IMR-90 (cell line): ENCODE measurements around the gene POFUT2. TPM values are rescaled to one million over a fixed set of nuclear protein-coding genes. Genes with fewer than 3 reads are reported as not detected.

Experiments
- ATAC-seq: fragments of 200-7000 bp; cut with Tn5 transposase; 2 replicates; pipeline ENCODE4 v1.9.1; 2020; ENCODE audit warnings: low read depth, mild to moderate bottlenecking, moderate library complexity
- BruUV-seq: library from RNA; stranded (reverse); fragments of 400-500 nt; replicated peaks from 2 replicates; lab custom pipeline; 2021; lab: Mats Ljungman, UMichigan
- CTCF ChIA-PET: fragments of 300-600 bp; formaldehyde crosslinking; extraction: SDS; loops from one replicate; lab custom pipeline; 2021; ENCODE audit warnings: antibody characterized with exemption; lab: Yijun Ruan, JAX
- POLR2A ChIA-PET: fragments of 300-600 bp; sonication (Branson Sonifier 250); formaldehyde crosslinking; loops from one replicate; lab custom pipeline; 2022; ENCODE audit warnings: antibody characterized with exemption; ENCODE audit not compliant: unreplicated experiment; lab: Charles Lee
- DNase-seq: peaks from one replicate; pipeline ENCODE4 v3.0.0; 2013
- H2AFZ ChIP-seq: replicated peaks from 2 replicates; pipeline ENCODE3; 2013; ENCODE audit warnings: low read length, mild to moderate bottlenecking; ENCODE audit not compliant: poor library complexity
- H2AK5ac ChIP-seq: 2 replicates; pipeline ENCODE4 v1.6.1; 2013; ENCODE audit warnings: low read depth, low read length, inconsistent platforms
- H2AK9ac ChIP-seq: replicated peaks from 2 replicates; pipeline ENCODE3; 2013; ENCODE audit warnings: mild to moderate bottlenecking, low read depth, low read length, moderate library complexity; ENCODE audit not compliant: poor library complexity
- H2BK120ac ChIP-seq: 2 replicates; pipeline ENCODE4 v1.6.1; 2013; ENCODE audit warnings: low read depth, low read length, inconsistent platforms
- H2BK15ac ChIP-seq: 3 replicates; pipeline ENCODE4 v1.6.1; 2013; ENCODE audit warnings: low read depth, low read length, inconsistent platforms
- H2BK20ac ChIP-seq: 2 replicates; pipeline ENCODE4 v1.6.1; 2013; ENCODE audit warnings: low read depth, mild to moderate bottlenecking, inconsistent platforms, low read length, moderate library complexity
- H2BK5ac ChIP-seq: 2 replicates; pipeline ENCODE4 v1.6.1; 2013; ENCODE audit warnings: mild to moderate bottlenecking, low read depth, low read length, inconsistent platforms; ENCODE audit not compliant: poor library complexity, severe bottlenecking
- H3K14ac ChIP-seq: replicated peaks from 2 replicates; pipeline ENCODE4 v1.6.1; 2013; ENCODE audit warnings: low read depth, low read length, inconsistent platforms
- H3K18ac ChIP-seq: 2 replicates; pipeline ENCODE4 v1.6.1; 2013; ENCODE audit warnings: low read depth, low read length, control low read depth
- H3K23ac ChIP-seq: 2 replicates; pipeline ENCODE4 v1.6.1; 2013; ENCODE audit warnings: low read depth, low read length, inconsistent platforms
- H3K27ac ChIP-seq: 2 replicates; pipeline ENCODE4 v1.5.1; 2013; ENCODE audit warnings: mild to moderate bottlenecking, control low read depth, low read length; ENCODE audit not compliant: insufficient read depth
- H3K27me3 ChIP-seq: 2 replicates; pipeline ENCODE4 v1.6.1; 2013; ENCODE audit warnings: low read length; ENCODE audit not compliant: control insufficient read depth, insufficient read depth
- H3K36me3 ChIP-seq: 2 replicates; pipeline ENCODE4 v1.6.1; 2013; ENCODE audit warnings: low read length, mixed read lengths; ENCODE audit not compliant: control insufficient read depth, insufficient read depth
- H3K4ac ChIP-seq: 2 replicates; pipeline ENCODE4 v1.6.1; 2013; ENCODE audit warnings: low read depth, low read length, inconsistent platforms
- H3K4me1 ChIP-seq: 2 replicates; pipeline ENCODE4 v1.6.1; 2013; ENCODE audit warnings: low read length, mixed read lengths; ENCODE audit not compliant: control insufficient read depth, insufficient read depth
- H3K4me2 ChIP-seq: 2 replicates; pipeline ENCODE4 v1.6.1; 2013; ENCODE audit warnings: low read depth, mild to moderate bottlenecking, control low read depth, low read length, moderate library complexity
- H3K4me3 ChIP-seq: 2 replicates; pipeline ENCODE4 v1.5.1; 2013; ENCODE audit warnings: low read depth, mild to moderate bottlenecking, control low read depth, low read length, moderate library complexity; ENCODE audit not compliant: insufficient read depth
- H3K56ac ChIP-seq: 2 replicates; pipeline ENCODE4 v1.6.1; 2013; ENCODE audit warnings: low read length, inconsistent platforms; ENCODE audit not compliant: insufficient read depth; ENCODE audit errors: extremely low read depth
- H3K79me1 ChIP-seq, 2 experiments: 2 replicates each; pipeline ENCODE4 v1.6.1; 2013; ENCODE audit warnings: low read length in 2 of 2, inconsistent platforms in 1 of 2, low read depth in 1 of 2
- H3K9ac ChIP-seq: 2 replicates; pipeline ENCODE4 v1.6.1; 2013; ENCODE audit warnings: low read depth, low read length, control low read depth
- H3K9me1 ChIP-seq: 2 replicates; pipeline ENCODE4 v1.6.1; 2013; ENCODE audit warnings: low read length, inconsistent platforms; ENCODE audit not compliant: insufficient read depth
- H3K9me3 ChIP-seq: 2 replicates; pipeline ENCODE4 v1.6.1; 2013; ENCODE audit warnings: low read length; ENCODE audit not compliant: control insufficient read depth, insufficient read depth
- H4K20me1 ChIP-seq: 2 replicates; pipeline ENCODE4 v1.6.1; 2013; ENCODE audit warnings: low read length, inconsistent platforms; ENCODE audit not compliant: insufficient read depth
- H4K5ac ChIP-seq: 2 replicates; pipeline ENCODE4 v1.6.1; 2013; ENCODE audit warnings: mild to moderate bottlenecking, low read depth, low read length, control low read depth
- H4K8ac ChIP-seq, 2 experiments: 2 replicates each; pipeline ENCODE4 v1.6.1; 2013; ENCODE audit warnings: low read depth in 2 of 2, low read length in 2 of 2, control low read depth in 1 of 2, inconsistent platforms in 1 of 2
- H4K91ac ChIP-seq: 2 replicates; pipeline ENCODE4 v1.6.1; 2013; ENCODE audit warnings: low read depth, low read length, inconsistent platforms; ENCODE audit not compliant: insufficient read depth
- CEBPB ChIP-seq: IDR thresholded peaks from 2 replicates; pipeline ENCODE4 v1.6.1; 2012; ENCODE audit warnings: low read depth, low read length, improper control_type of control experiment
- CHD1 ChIP-seq: IDR thresholded peaks from 2 replicates; pipeline ENCODE4 v1.6.1; 2012; ENCODE audit warnings: low read depth, low read length, improper control_type of control experiment
- FOS ChIP-seq: fragments of 150-350 bp; IDR thresholded peaks from 2 replicates; pipeline ENCODE4 v1.6.1; 2016; ENCODE audit warnings: low read depth, low read length
- MAFK ChIP-seq: IDR thresholded peaks from 2 replicates; pipeline ENCODE4 v1.6.1; 2012; ENCODE audit warnings: low read depth, low read length, improper control_type of control experiment
- NFE2L2 ChIP-seq: fragments of 150-350 bp; IDR thresholded peaks from 2 replicates; pipeline ENCODE4 v1.6.1; 2016; ENCODE audit warnings: low read depth, mild to moderate bottlenecking, low read length
- POLR2A ChIP-seq: IDR thresholded peaks from 2 replicates; pipeline ENCODE4 v1.6.1; 2012; ENCODE audit warnings: mild to moderate bottlenecking, low read depth, low read length
- RAD21 ChIP-seq: IDR thresholded peaks from 2 replicates; pipeline ENCODE4 v1.6.1; 2012; ENCODE audit warnings: low read length, improper control_type of control experiment
- SMC3 ChIP-seq: fragments of 150-350 bp; IDR thresholded peaks from 2 replicates; pipeline ENCODE4 v1.6.1; 2016; ENCODE audit warnings: low read depth, mild to moderate bottlenecking, antibody characterized with exemption, low read length, moderate library complexity
- WGBS, 2 experiments: methylation state at CpG; one replicate each; pipeline versions ENCODE4 v1.1.5 to v1.1.7; 2013; ENCODE audit warnings: missing lambda C conversion rate in 2 of 2; ENCODE audit not compliant: insufficient read length in 1 of 2; ENCODE audit errors: extremely low coverage in 2 of 2; 5-methylcytosine and 5-hydroxymethylcytosine counted together
- dilution Hi-C: fragments of 300-500 bp; cut with HindIII; formaldehyde crosslinking; loops from one replicate; pipeline ENCODE4 v1.14.3; 2018; ENCODE audit warnings: low sequenced_read_pairs; ENCODE audit not compliant: unreplicated experiment
- in situ Hi-C: fragments of 300-500 bp; cut with MboI; formaldehyde crosslinking; loops from 3 replicates; pipeline ENCODE4 v1.14.3; 2019; ENCODE audit warnings: low sequenced_read_pairs, inconsistent platforms, mixed read lengths
- intact Hi-C: fragments of 100-400 bp; cut with micrococcal nuclease; formaldehyde crosslinking; loops from 2 replicates; pipeline ENCODE4 v1.10.0; 2022
- polyA plus RNA-seq, 3 experiments: library from polyadenylated mRNA; depleted of rRNA; stranded (reverse); fragments of >200 nt; gene quantifications; 2 replicates each; pipeline ENCODE4 v1.2.3, GENCODE V29; 2012; ENCODE audit warnings: low replicate concordance in 1 of 3
- total RNA-seq: library from RNA; depleted of rRNA; stranded (reverse); fragments of >200 nt; gene quantifications from 2 replicates; pipeline ENCODE4 v1.2.3, GENCODE V29; 2012
- TF ChIP-seq, protein P1 (sequence below): fragments of 150-350 bp; IDR thresholded peaks from 2 replicates; pipeline ENCODE4 v1.6.1; 2017; ENCODE audit warnings: mild to moderate bottlenecking, antibody characterized with exemption, low read length, low read depth
- TF ChIP-seq, protein P2 (sequence below): fragments of 150-350 bp; IDR thresholded peaks from 2 replicates; pipeline ENCODE4 v1.6.1; 2016; ENCODE audit warnings: low read depth, mild to moderate bottlenecking, low read length, moderate library complexity, borderline replicate concordance

Gene POFUT2
- total and polyA plus RNA-seq, 2 of the 4 experiments (the other 2 are of a cell fraction): 18.8 to 59.3 TPM

DNA sequence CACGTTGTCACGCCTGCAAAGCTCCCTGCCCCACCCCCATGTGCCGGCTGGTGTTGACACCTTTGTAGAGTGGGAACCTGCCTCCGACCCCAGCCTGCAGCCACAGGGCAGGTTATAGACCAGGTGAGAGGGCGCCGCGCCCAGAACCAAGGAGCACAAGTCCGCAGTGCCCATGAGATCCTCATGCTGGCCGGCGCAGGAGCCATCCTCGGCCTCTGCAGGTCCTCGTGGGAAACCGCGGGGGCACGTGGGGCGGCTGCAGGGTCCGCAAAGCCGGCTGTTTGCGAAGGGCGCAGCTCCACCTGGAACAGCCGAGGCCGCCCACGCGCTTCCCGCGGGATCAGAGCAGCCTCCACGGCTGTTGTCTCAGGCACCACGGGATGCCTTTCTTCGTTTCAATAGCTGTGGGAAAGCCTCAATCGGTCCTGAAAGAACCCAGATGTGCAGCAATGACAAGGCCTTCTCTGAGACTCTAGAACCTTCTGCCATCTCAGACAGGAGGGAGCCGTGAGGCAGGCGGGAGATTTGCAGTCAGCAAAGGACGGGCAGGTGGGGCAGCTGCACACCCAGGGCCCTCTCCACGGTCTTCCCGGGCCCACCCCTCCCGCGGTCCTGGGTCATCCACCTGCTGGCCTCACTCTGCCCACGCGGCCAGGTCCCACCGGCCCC lies 29.9 kb downstream of the POFUT2 start:
- Histone ChIP-seq H3K4me2 (no peak overlapping the region), H2AFZ (no peak overlapping the region)

More for the DNA sequence above, 29.9 kb downstream of the POFUT2 start:
- intact Hi-C loops: no loop called here
- TF ChIP-seq, protein P1, sequence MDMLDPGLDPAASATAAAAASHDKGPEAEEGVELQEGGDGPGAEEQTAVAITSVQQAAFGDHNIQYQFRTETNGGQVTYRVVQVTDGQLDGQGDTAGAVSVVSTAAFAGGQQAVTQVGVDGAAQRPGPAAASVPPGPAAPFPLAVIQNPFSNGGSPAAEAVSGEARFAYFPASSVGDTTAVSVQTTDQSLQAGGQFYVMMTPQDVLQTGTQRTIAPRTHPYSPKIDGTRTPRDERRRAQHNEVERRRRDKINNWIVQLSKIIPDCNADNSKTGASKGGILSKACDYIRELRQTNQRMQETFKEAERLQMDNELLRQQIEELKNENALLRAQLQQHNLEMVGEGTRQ: no peak
- TF ChIP-seq SMC3: no peak
- TF ChIP-seq CHD1: no peak
- no peak for TF ChIP-seq POLR2A
- TF ChIP-seq RAD21: no peak
- no peak for TF ChIP-seq FOS
- no peak for TF ChIP-seq CEBPB
- TF ChIP-seq MAFK: no peak
- TF ChIP-seq NFE2L2: no peak
- TF ChIP-seq, protein P2, sequence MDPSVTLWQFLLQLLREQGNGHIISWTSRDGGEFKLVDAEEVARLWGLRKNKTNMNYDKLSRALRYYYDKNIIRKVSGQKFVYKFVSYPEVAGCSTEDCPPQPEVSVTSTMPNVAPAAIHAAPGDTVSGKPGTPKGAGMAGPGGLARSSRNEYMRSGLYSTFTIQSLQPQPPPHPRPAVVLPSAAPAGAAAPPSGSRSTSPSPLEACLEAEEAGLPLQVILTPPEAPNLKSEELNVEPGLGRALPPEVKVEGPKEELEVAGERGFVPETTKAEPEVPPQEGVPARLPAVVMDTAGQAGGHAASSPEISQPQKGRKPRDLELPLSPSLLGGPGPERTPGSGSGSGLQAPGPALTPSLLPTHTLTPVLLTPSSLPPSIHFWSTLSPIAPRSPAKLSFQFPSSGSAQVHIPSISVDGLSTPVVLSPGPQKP: no peak
- DNase-seq: no peak
- H2AK5ac ChIP-seq: no peak overlapping the region
- no peak overlapping the region for H3K23ac ChIP-seq
- WGBS, 2 experiments: 75% methylated on average over 29 of the region's 40 CpGs; no CpG with 5 or more reads in 1 of the 2 experiments
- H3K36me3 ChIP-seq: peaks cover 6% of the 10 kb centered on the region; the same call in 1 of the 2 replicates
- H3K9me3 ChIP-seq: no peaks in the 10 kb centered on the region
- POLR2A ChIA-PET: no interaction called here
- no peak overlapping the region for H3K9ac ChIP-seq
- CTCF ChIA-PET: no interaction called here
- H3K79me1 ChIP-seq: no peaks in the 10 kb centered on the region
- no peak for ATAC-seq
- H4K5ac ChIP-seq: no peak overlapping the region
- no peak overlapping the region for H3K18ac ChIP-seq
- H3K4me1 ChIP-seq: peaks cover 4% of the 10 kb centered on the region
- in situ Hi-C loops: no loop called here
- H2BK120ac ChIP-seq: no peak overlapping the region
- H4K8ac ChIP-seq: no peak overlapping the region
- H2BK20ac ChIP-seq: no peak overlapping the region
- peaks cover 3% of the 10 kb centered on the region; the same call in 1 of the 2 replicates for H3K9me1 ChIP-seq
- H4K20me1 ChIP-seq: peaks cover 6% of the 10 kb centered on the region; the same call in 1 of the 2 replicates
- H2AK9ac ChIP-seq: no peak overlapping the region
- H2BK15ac ChIP-seq: no peak overlapping the region
- no peak overlapping the region for H3K27ac ChIP-seq
- H3K4me3 ChIP-seq: no peak overlapping the region
- BruUV-seq: no TSS peak
- no peak overlapping the region for H3K4ac ChIP-seq
- no peak overlapping the region for H3K14ac ChIP-seq
- H3K27me3 ChIP-seq: peaks cover 21% of the 10 kb centered on the region
- dilution Hi-C loops: no loop called here
- no peak overlapping the region for H3K56ac ChIP-seq
- H2BK5ac ChIP-seq: no peak overlapping the region
- H4K91ac ChIP-seq: no peak overlapping the region
